H9 (cell line): ENCODE measurements around the gene CTIF. TPM values are rescaled to one million over a fixed set of nuclear protein-coding genes. Genes with fewer than 3 reads are reported as not detected.

Experiments used
- DNase-seq: peaks from one replicate; pipeline ENCODE4 v3.0.0-alpha.2; 2017
- H2AFZ ChIP-seq: one replicate; pipeline ENCODE4 v1.6.1; 2013; ENCODE audit warnings: mild to moderate bottlenecking, low read length, control low read depth, moderate library complexity
- H2AK5ac ChIP-seq: 2 replicates; pipeline ENCODE4 v1.6.1; 2013; ENCODE audit warnings: low read length, control low read depth, mixed read lengths; ENCODE audit not compliant: insufficient read length
- H2BK120ac ChIP-seq: one replicate; pipeline ENCODE4 v1.6.1; 2013; ENCODE audit warnings: low read depth, mild to moderate bottlenecking, low read length, control low read depth, inconsistent platforms; ENCODE audit not compliant: poor library complexity, severe bottlenecking
- H2BK12ac ChIP-seq: 2 replicates; pipeline ENCODE4 v1.6.1; 2013; ENCODE audit warnings: low read length, control low read depth, mixed read lengths, low read depth; ENCODE audit not compliant: insufficient read length
- H2BK15ac ChIP-seq: 2 replicates; pipeline ENCODE4 v1.6.1; 2013; ENCODE audit warnings: low read depth, low read length, control low read depth
- H2BK20ac ChIP-seq: one replicate; pipeline ENCODE4 v1.6.1; 2013; ENCODE audit warnings: low read depth, mild to moderate bottlenecking, low read length, control low read depth, inconsistent platforms; ENCODE audit not compliant: poor library complexity, severe bottlenecking
- H2BK5ac ChIP-seq: 2 replicates; pipeline ENCODE4 v1.6.1; 2013; ENCODE audit warnings: low read length, control low read depth, mixed read lengths; ENCODE audit not compliant: insufficient read length
- H3K14ac ChIP-seq: 2 replicates; pipeline ENCODE4 v1.6.1; 2013; ENCODE audit warnings: low read length, control low read depth; ENCODE audit not compliant: insufficient read depth
- H3K18ac ChIP-seq: 2 replicates; pipeline ENCODE4 v1.6.1; 2013; ENCODE audit warnings: low read depth, mild to moderate bottlenecking, mixed read lengths, low read length, control low read depth; ENCODE audit not compliant: insufficient read length
- H3K23ac ChIP-seq: 2 replicates; pipeline ENCODE4 v1.6.1; 2013; ENCODE audit warnings: low read length, control low read depth, mixed read lengths, low read depth; ENCODE audit not compliant: insufficient read length
- H3K23me2 ChIP-seq: 2 replicates; pipeline ENCODE4 v1.6.1; 2013; ENCODE audit warnings: low read depth, mild to moderate bottlenecking, mixed read lengths, low read length, control low read depth; ENCODE audit not compliant: insufficient read length, poor library complexity, severe bottlenecking
- H3K27ac ChIP-seq: 2 replicates; pipeline ENCODE4 v1.5.1; 2013; ENCODE audit warnings: low read length, control low read depth, mixed read lengths, low read depth; ENCODE audit not compliant: insufficient read length
- H3K27me3 ChIP-seq: 2 replicates; pipeline ENCODE4 v1.6.1; 2013; ENCODE audit warnings: low read length, control low read depth, inconsistent platforms; ENCODE audit not compliant: insufficient read depth
- H3K4ac ChIP-seq: 2 replicates; pipeline ENCODE4 v1.6.1; 2013; ENCODE audit warnings: low read depth, mild to moderate bottlenecking, control low read depth, inconsistent platforms, low read length, moderate library complexity
- H3K4me1 ChIP-seq: 2 replicates; pipeline ENCODE4 v1.6.1; 2013; ENCODE audit warnings: low read length, control low read depth, inconsistent platforms; ENCODE audit not compliant: insufficient read depth
- H3K4me2 ChIP-seq: 2 replicates; pipeline ENCODE4 v1.6.1; 2013; ENCODE audit warnings: low read length, control low read depth, mixed read lengths; ENCODE audit not compliant: insufficient read length, insufficient read depth
- H3K56ac ChIP-seq: 2 replicates; pipeline ENCODE4 v1.6.1; 2013; ENCODE audit warnings: low read depth, mild to moderate bottlenecking, mixed read lengths, low read length, control low read depth; ENCODE audit not compliant: insufficient read length
- H3K79me1 ChIP-seq: 2 replicates; pipeline ENCODE4 v1.6.1; 2013; ENCODE audit warnings: low read depth, mild to moderate bottlenecking, moderate library complexity, low read length, control low read depth, inconsistent platforms; ENCODE audit not compliant: insufficient read depth, poor library complexity, severe bottlenecking
- H3K79me2 ChIP-seq: 2 replicates; pipeline ENCODE4 v1.6.1; 2013; ENCODE audit warnings: low read length, control low read depth, inconsistent platforms; ENCODE audit not compliant: insufficient read depth
- H3K9ac ChIP-seq: 2 replicates; pipeline ENCODE4 v1.6.1; 2013; ENCODE audit warnings: low read length, control low read depth, mixed read lengths; ENCODE audit not compliant: insufficient read length; ENCODE audit errors: extremely low read depth
- H3K9me3 ChIP-seq: one replicate; pipeline ENCODE4 v1.6.1; 2013; ENCODE audit warnings: low read depth, low read length, inconsistent platforms; ENCODE audit not compliant: control insufficient read depth
- H3T11ph ChIP-seq: one replicate; pipeline ENCODE4 v1.6.1; 2013; ENCODE audit warnings: mild to moderate bottlenecking, low read length, control low read depth, inconsistent platforms
- H4K20me1 ChIP-seq: one replicate; pipeline ENCODE4 v1.6.1; 2013; ENCODE audit not compliant: control insufficient read depth, insufficient read length, insufficient read depth
- H4K5ac ChIP-seq: 2 replicates; pipeline ENCODE4 v1.6.1; 2013; ENCODE audit warnings: low read depth, mild to moderate bottlenecking, mixed read lengths, low read length, control low read depth; ENCODE audit not compliant: insufficient read length
- H4K8ac ChIP-seq: replicated peaks from 2 replicates; pipeline ENCODE4 v1.6.1; 2013; ENCODE audit warnings: low read length, control low read depth, mixed read lengths, low read depth; ENCODE audit not compliant: insufficient read length
- H4K91ac ChIP-seq: 2 replicates; pipeline ENCODE4 v1.6.1; 2013; ENCODE audit warnings: low read depth, mild to moderate bottlenecking, moderate library complexity, mixed read lengths, low read length, control low read depth; ENCODE audit not compliant: insufficient read length
- H3K27ac Mint-ChIP-seq, 3 experiments: 2 replicates in 2 of 3; 3 replicates in 1 of 3; pipeline ENCODE4 v1.8.0; 2020 to 2021; ENCODE audit warnings: mixed read lengths in 3 of 3, mild to moderate bottlenecking in 1 of 3, moderate library complexity in 1 of 3
- H3K27me3 Mint-ChIP-seq: 2 replicates; pipeline ENCODE4 v1.8.0; 2021; ENCODE audit warnings: low read depth, mild to moderate bottlenecking, moderate library complexity, mixed read lengths
- H3K36me3 Mint-ChIP-seq, 3 experiments: 2 replicates in 2 of 3; 3 replicates in 1 of 3; pipeline ENCODE4 v1.8.0; 2020 to 2021; ENCODE audit warnings: low read depth in 3 of 3, mixed read lengths in 3 of 3; ENCODE audit not compliant: insufficient read depth in 1 of 3
- H3K4me1 Mint-ChIP-seq, 2 experiments: 2 replicates each; pipeline ENCODE4 v1.8.0; 2020; ENCODE audit warnings: mixed read lengths in 2 of 2
- H3K4me3 Mint-ChIP-seq, 2 experiments: 2 replicates in 1 of 2; 3 replicates in 1 of 2; pipeline ENCODE4 v1.8.0; 2020 to 2021; ENCODE audit warnings: mild to moderate bottlenecking in 2 of 2, mixed read lengths in 2 of 2, moderate library complexity in 1 of 2
- H3K9me3 Mint-ChIP-seq, 2 experiments: 2 replicates in 1 of 2; 3 replicates in 1 of 2; pipeline ENCODE4 v1.8.0; 2020; ENCODE audit warnings: mild to moderate bottlenecking in 2 of 2, mixed read lengths in 2 of 2, moderate library complexity in 1 of 2
- CTCF ChIP-seq: fragments of 200-600 bp; sonication (generic); conservative IDR thresholded peaks from 3 replicates; pipeline ENCODE4 v1.8.0; 2021; ENCODE audit warnings: antibody characterized with exemption, mild to moderate bottlenecking
- WGBS: extraction: QIAGEN DNeasy Blood & Tissue Kit; methylation state at CpG from one replicate; pipeline ENCODE4 v1.1.7; 2013; ENCODE audit warnings: missing lambda C conversion rate, low lambda C conversion rate, mixed read lengths; ENCODE audit not compliant: insufficient read length; ENCODE audit errors: extremely low coverage; 5-methylcytosine and 5-hydroxymethylcytosine counted together
- total RNA-seq: library from RNA; stranded (reverse); gene quantifications from 2 replicates; pipeline ENCODE4 v1.2.1, GENCODE V29; 2021

Gene CTIF
- total RNA-seq, 1 experiment from 2014 or later = 15.8 TPM

DNA sequence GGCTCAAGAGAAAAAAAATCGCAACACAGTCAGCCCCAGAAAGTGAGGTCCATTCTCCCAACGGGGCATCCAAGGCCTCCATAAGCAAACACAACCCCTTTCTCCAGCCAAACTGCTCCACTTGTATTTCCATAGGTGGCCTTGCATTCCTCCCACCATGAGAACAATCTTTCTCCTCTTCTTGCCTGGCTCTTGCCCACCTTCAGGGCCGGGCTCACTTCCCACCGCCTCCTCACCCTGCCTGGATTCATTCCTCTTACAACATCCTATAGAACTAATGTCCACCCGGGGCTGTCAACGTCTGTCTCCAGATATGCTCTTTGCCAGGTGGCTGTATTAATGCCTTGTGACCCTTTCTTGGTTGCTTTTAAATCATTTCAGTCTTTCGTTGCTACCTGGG is 287.4 kb downstream of the CTIF start:
- no peak overlapping the region for H4K91ac ChIP-seq
- no peaks in the 10 kb centered on the region for H3K79me1 ChIP-seq
- peaks cover 0 to 9% (median 0%) of the 10 kb centered on the region in 3 experiments; a peak in 4 of 7 replicates for H3K36me3 Mint-ChIP-seq
- H3K4me3 Mint-ChIP-seq = no peak overlapping the region
- H3K23ac ChIP-seq = no peak overlapping the region
- no peak overlapping the region for H3K56ac ChIP-seq
- no peaks in the 10 kb centered on the region for H4K20me1 ChIP-seq
- H2BK20ac ChIP-seq = no peak overlapping the region
- H2BK15ac ChIP-seq = no peak overlapping the region
- no peak overlapping the region for H3K4me2 ChIP-seq
- H3K4me1 ChIP-seq = peaks cover 9% of the 10 kb centered on the region
- H3K14ac ChIP-seq = peak overlapping the region; percentile 56; the same call in 1 of the 2 replicates
- H3K27me3 ChIP-seq = no peaks in the 10 kb centered on the region
- no peak overlapping the region for H3K4ac ChIP-seq
- no peak overlapping the region for H2AFZ ChIP-seq
- H2BK12ac ChIP-seq = peak overlapping the region; percentile 89
- no CpG with 5 or more reads among the region's 7 CpGs for WGBS
- no peak overlapping the region for H2BK120ac ChIP-seq
- DNase-seq = peak; percentile 18
- no peak overlapping the region for H3T11ph ChIP-seq
- no peak overlapping the region for H3K9ac ChIP-seq
- H3K79me2 ChIP-seq = no peaks in the 10 kb centered on the region
- H3K23me2 ChIP-seq = no peaks in the 10 kb centered on the region
- no peak for TF ChIP-seq CTCF
- peak overlapping the region in 1 of 3 experiments; percentile 95; a peak in 2 of 7 replicates for H3K27ac Mint-ChIP-seq
- peaks cover 5 to 8% of the 10 kb centered on the region in 2 experiments; a peak in 3 of 5 replicates for H3K9me3 Mint-ChIP-seq
- H3K27me3 Mint-ChIP-seq = no peaks in the 10 kb centered on the region; the same call in none of the 2 replicates
- H4K5ac ChIP-seq = no peak overlapping the region
- H3K9me3 ChIP-seq = no peaks in the 10 kb centered on the region
- no peak overlapping the region for H4K8ac ChIP-seq
- H2AK5ac ChIP-seq = no peak overlapping the region
- H3K27ac ChIP-seq = no peak overlapping the region
- peaks cover 39 to 48% of the 10 kb centered on the region in 2 experiments for H3K4me1 Mint-ChIP-seq
- H2BK5ac ChIP-seq = no peak overlapping the region
- H3K18ac ChIP-seq = no peak overlapping the region
